Hair follicular keratinocyte (primary cell): ENCODE results near the gene ZBTB26. TPM values are rescaled to one million over a fixed set of nuclear protein-coding genes. Genes with fewer than 3 reads are reported as not detected.

Experiments used
- total RNA-seq: library from RNA; depleted of rRNA; stranded (reverse); fragments of >200 nt; gene quantifications from 2 replicates; pipeline ENCODE4 v1.2.3, GENCODE V29; 2015

ZBTB26 gene, protein sequence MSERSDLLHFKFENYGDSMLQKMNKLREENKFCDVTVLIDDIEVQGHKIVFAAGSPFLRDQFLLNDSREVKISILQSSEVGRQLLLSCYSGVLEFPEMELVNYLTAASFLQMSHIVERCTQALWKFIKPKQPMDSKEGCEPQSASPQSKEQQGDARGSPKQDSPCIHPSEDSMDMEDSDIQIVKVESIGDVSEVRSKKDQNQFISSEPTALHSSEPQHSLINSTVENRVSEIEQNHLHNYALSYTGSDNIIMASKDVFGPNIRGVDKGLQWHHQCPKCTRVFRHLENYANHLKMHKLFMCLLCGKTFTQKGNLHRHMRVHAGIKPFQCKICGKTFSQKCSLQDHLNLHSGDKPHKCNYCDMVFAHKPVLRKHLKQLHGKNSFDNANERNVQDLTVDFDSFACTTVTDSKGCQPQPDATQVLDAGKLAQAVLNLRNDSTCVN
- 0.47 and 1.2 TPM in 2 replicates for total RNA-seq

DNA sequence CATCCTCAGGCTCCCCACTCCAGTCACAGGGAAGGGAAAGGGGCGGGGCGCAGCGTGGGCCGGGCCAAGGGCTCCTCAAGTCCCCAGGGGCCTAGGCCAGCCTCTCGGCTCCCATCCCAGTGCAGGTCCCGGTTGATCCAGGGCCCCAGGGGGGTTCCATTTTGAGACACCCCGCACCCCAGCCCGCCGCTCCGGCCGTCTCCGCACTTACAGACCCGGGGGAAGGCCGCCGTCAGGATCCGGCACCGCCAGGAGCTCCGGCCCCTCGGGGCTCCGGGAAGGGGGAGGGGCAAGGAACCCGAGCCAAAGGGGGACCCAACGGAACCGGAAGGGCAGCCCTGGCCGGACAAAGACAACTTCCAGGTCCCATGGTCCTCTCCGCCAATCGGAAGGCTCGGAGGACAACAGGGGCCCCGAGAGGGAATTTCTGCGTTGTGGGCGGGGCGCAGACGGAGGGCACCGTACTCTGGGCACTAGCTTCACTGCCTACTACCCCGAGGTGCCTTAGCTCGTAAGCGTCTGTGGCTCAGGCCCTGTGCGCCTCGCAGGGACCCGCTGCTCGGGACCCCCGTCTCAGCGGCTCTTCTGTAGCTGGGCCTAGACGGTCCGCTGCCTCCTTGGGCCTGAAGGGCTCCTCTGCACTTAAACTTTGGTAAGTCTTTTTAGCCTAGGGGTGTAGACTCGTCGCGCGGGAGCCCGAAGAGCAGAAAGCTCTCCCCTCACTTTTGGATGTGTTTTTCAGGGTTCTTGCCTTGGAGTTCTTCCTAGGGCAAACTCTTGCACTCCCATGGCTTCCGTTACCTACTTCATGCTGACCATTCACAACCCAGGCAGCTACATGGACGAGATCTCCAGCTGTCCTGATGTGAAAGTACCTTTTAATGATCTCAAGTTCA, at the start of gene ZBTB26:
Gene ZBTB26 (minus strand): TSS at position 287 of the 896 bp plus-strand sequence. CDS start 11,578 bp downstream, outside the sequence.

DNA sequence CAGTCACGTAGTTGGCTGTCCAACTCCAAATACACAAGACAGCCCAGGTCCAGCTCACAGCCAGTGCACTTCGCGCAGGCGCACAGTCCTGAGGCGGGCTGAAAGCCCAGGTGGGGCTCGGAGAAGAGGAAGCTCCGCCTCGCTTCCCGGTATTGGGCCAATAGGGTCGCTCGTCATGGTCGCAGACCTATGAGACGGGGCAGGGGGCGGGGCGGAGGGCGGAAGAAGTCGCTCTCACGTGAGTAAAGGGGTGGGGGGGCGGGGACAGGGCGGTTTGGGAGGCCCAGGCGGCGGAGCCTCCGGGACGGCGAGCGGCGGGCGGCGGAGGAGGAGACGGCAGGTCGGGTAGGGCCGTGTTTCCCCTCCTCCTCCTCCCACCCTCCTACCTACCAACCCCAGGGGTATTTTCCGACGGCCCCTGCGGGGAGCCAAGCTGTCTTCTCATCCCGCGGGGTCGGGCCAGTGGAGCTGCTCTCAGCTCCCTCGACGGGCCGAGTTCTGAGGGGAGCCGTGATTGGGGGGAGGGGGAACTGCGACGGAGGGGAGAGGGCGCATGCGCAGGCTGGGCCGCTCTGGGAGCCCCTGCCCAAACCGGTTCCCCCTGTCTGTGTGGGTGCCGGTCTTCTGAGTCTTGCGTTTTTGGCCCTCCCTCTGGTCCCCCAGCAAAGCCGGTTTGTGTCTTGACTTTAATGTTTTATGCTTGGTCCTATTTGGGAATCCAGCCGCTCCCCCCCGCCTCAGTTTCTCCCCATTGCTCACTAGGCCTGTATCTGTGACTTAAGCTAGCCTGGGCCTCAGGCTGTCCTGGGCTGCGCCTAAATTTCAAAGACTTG, 9.7 kb upstream of the ZBTB26 start, which contains the start of gene RABGAP1:
Gene RABGAP1 (plus strand): TSS at position 272 of the 833 bp plus-strand sequence. CDS start 16,040 bp downstream, outside the sequence.

DNA sequence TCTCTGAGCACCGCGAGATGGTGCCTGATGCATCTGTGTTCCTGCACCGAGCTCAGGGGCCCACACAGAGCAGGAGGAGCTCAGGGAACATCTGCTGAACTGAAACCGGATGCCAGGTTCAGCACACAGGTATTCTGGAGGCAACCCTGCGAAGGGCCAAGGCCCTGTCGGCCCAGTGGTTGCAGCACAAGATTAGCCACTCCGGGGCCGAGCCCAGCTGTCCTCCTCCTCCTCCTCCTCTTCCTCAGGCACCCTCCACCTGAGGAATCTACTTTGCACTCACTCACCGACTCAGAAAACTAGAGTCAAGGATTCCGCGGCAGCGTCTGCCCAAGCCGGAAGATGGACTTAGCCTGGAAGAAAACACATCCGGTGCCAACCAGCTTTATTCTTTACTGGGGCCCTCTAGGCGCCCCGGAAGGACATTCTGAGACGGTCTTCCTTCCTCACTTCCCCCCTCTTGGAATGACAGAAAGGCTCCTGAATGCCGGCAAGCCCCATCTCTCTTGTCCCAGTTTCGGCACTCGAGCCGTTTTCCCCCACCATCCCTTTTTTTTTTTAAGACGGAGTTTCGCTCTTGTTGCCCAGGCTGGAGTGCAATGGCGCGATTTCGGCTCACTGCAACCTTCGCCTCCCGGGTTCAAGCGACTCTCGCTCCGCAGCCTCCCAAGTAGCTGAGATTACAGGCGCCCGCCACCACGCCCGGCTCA, 18.2 kb downstream of the ZBTB26 start, which contains the start of gene ZBTB6:
Gene ZBTB6 (minus strand): TSS at position 360 of the 710 bp plus-strand sequence. CDS start 1,251 bp downstream, outside the sequence.

DNA sequence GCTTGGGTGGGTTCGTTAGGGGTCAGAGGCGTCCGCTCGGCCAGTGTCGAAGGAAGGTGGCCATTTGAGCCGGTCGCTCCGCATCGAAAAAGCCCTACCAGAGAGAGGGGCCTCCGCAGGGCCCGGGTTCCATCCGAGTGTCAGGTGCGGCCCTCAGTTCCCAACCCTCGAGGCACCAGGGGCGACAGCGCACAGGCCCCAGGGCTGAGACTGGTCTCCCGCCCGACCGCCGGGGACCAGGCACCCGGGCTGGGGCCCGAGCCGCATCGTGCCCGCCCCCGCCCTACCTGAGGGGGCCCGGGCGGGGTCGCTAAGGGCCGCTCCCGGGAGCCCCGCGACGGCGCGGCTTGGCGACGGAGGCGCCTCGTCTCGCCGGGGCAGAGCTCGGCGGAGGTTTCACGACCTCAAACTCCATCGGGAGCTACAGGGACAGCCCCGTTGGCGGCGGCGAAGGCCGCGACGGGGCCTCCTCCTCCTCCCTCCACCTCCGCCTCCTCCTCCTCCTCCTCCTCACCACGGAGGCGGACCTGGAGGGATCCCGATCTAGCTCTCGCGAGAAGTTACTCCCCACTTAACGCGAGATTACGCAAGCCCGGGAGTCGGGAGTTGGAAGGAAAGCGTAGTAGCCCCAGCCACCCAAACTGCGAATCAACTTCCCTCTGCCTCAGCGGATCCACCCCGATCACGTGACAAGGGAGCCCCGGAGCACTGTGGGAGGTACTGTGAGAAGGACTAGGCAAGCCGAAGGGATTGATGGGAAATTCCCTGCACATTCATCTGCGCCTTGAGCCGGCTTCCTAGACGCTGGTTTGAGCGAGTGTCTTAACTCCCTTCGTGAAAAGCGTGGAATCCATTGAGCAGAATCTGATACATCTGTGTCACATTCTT, 26.2 kb downstream of the ZBTB26 start, which contains the start of gene RC3H2:
Gene RC3H2 (minus strand): TSS at position 537 of the 888 bp plus-strand sequence. CDS start 7,850 bp downstream, outside the sequence.

Other genes with a start within 250 kb of the ZBTB26 start
- not detected in 2 replicates for gene OR1L4, start 207.5 kb downstream of the ZBTB26 start, total RNA-seq
- not detected in 2 replicates for gene OR1L6, start 189.2 kb downstream of the ZBTB26 start, total RNA-seq
- gene OR5C1, start 142.6 kb downstream of the ZBTB26 start, total RNA-seq: not detected in 2 replicates
- gene OR1K1, start 131.4 kb downstream of the ZBTB26 start, total RNA-seq: not detected in 2 replicates
- gene PDCL, start 102.9 kb downstream of the ZBTB26 start, total RNA-seq: 13.9 and 14.1 TPM in 2 replicates
- gene RC3H2, start 26.2 kb downstream of the ZBTB26 start, total RNA-seq: 26.6 and 29.6 TPM in 2 replicates
- gene ZBTB6, start 18.2 kb downstream of the ZBTB26 start, total RNA-seq: 5.7 and 6.5 TPM in 2 replicates
- gene RABGAP1, start 9.5 kb upstream of the ZBTB26 start, total RNA-seq: 8.7 and 10.3 TPM in 2 replicates
- 0.08 and 0.47 TPM in 2 replicates for gene GPR21, start 102.2 kb upstream of the ZBTB26 start, total RNA-seq